Esophagus (tissue), 2 donors: Measurements from ENCODE around the gene ST6GALNAC5. TPM values are rescaled to one million over a fixed set of nuclear protein-coding genes. Genes with fewer than 3 reads are reported as not detected.

Experiments
- H3K27ac ChIP-seq, 2 donors: one replicate each; pipeline ENCODE4 v1.5.1; 2013; ENCODE audit warnings: low read depth in 2 of 2, mild to moderate bottlenecking in 2 of 2, inconsistent platforms in 1 of 2, low read length in 1 of 2, moderate library complexity in 1 of 2
- H3K27me3 ChIP-seq, 2 donors: one replicate each; pipeline ENCODE4 v1.6.1; 2013; ENCODE audit warnings: low read length in 2 of 2, control low read depth in 1 of 2, mild to moderate bottlenecking in 1 of 2; ENCODE audit not compliant: insufficient read depth in 2 of 2, control insufficient read depth in 1 of 2
- H3K36me3 ChIP-seq, 2 donors: one replicate each; pipeline ENCODE4 v1.6.1; 2013; ENCODE audit warnings: low read length in 1 of 2; ENCODE audit not compliant: control insufficient read depth in 2 of 2, insufficient read depth in 2 of 2
- H3K4me1 ChIP-seq, 2 donors: one replicate each; pipeline ENCODE4 v1.6.1; 2013; ENCODE audit warnings: low read length in 1 of 2; ENCODE audit not compliant: control insufficient read depth in 2 of 2, insufficient read depth in 2 of 2
- H3K4me3 ChIP-seq, 2 donors: one replicate each; pipeline ENCODE4 v1.5.1; 2013; ENCODE audit warnings: low read length in 2 of 2, mild to moderate bottlenecking in 2 of 2, low read depth in 1 of 2, moderate library complexity in 1 of 2
- H3K9me3 ChIP-seq, 2 donors: one replicate each; pipeline ENCODE4 v1.6.1; 2013; ENCODE audit warnings: mild to moderate bottlenecking in 2 of 2, low read depth in 1 of 2, low read length in 1 of 2, moderate library complexity in 1 of 2; ENCODE audit not compliant: control insufficient read depth in 2 of 2, insufficient read depth in 1 of 2
- whole genome bisulfite sequencing, 2 donors: extraction: QIAGEN DNeasy Blood & Tissue Kit; methylation state at CpG; one replicate each; pipeline ENCODE4 v1.1.7; 2013; 5-methylcytosine and 5-hydroxymethylcytosine counted together
- polyA plus RNA-seq, 2 donors: library from polyadenylated mRNA; stranded (reverse); fragments of 200-250 nt; gene quantifications; one replicate each; pipeline ENCODE4 v1.2.3, GENCODE V29; 2013
- donor health status: healthy with polysubstance abuse.
- donor health status: Bipolar disorder and iron deficiency.

The ST6GALNAC5 gene
- polyA plus RNA-seq, 2 donors, result 0.14 to 0.20 TPM

GRCh38 chr1:77047978-77048614 lies 180.8 kb downstream of the ST6GALNAC5 start:
- Histone ChIP-seq H3K4me3 (no peak overlapping the region), H3K4me1 (no peaks in the 10 kb centered on the region), H3K27me3 (no peaks in the 10 kb centered on the region), H3K9me3 (peaks cover 0 to 3% of the 10 kb centered on the region in 2 donors), H3K36me3 (no peaks in the 10 kb centered on the region), H3K27ac (no peak overlapping the region)
- 72 to 75% methylated on average over 3 of the region's 3 CpGs for WGBS, 2 donors

- WGBS, 2 donors, result 48 to 49% methylated on average over 1 of the region's 1 CpG
- no peak overlapping the region for H3K27ac ChIP-seq
These were observed 181.3 kb downstream of the ST6GALNAC5 start for GRCh38 chr1:77048615-77049005.

GRCh38 chr1:77051425-77051824 lies 184.1 kb downstream of the ST6GALNAC5 start:
- WGBS, 2 donors, result 31 to 32% methylated on average over 1 of the region's 1 CpG
- Histone ChIP-seq H3K4me3 (no peak overlapping the region), H3K4me1 (no peaks in the 10 kb centered on the region), H3K36me3 (no peaks in the 10 kb centered on the region), H3K9me3 (no peaks in the 10 kb centered on the region), H3K27ac (no peak overlapping the region), H3K27me3 (no peaks in the 10 kb centered on the region)

More at GRCh38 chr1:77048615-77049005, 181.3 kb downstream of the ST6GALNAC5 start:
- Histone ChIP-seq H3K4me1 (no peaks in the 10 kb centered on the region), H3K36me3 (no peaks in the 10 kb centered on the region), H3K27me3 (no peaks in the 10 kb centered on the region), H3K9me3 (peaks cover 0 to 3% of the 10 kb centered on the region in 2 donors), H3K4me3 (no peak overlapping the region)

DNA sequence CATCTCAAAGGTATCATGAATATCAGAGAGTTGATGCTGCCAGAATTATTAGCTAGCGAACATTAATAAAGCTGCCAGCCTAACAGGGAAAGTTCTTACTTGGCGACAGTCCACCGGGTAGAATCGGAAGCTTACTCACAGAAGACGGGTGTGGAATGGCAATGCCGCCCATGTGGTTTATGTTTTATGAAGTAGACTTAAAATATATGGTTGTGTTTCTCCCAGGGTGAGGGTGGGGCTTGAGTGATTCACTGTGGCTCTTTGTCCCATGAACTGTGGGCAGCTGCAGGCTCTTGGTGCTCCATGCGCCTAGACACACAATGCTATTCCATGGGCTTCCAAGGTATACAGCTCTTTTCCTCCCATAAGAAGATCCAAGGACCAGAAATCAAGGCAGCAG lies 189.2 kb downstream of the ST6GALNAC5 start:
- no peaks in the 10 kb centered on the region for H3K36me3 ChIP-seq
- H3K27ac ChIP-seq, result no peak overlapping the region
- no peaks in the 10 kb centered on the region for H3K27me3 ChIP-seq
- H3K9me3 ChIP-seq, result no peaks in the 10 kb centered on the region
- no peak overlapping the region for H3K4me3 ChIP-seq
- 78 to 83% methylated on average over 7 of the region's 7 CpGs for WGBS, 2 donors
- no peaks in the 10 kb centered on the region for H3K4me1 ChIP-seq

DNA sequence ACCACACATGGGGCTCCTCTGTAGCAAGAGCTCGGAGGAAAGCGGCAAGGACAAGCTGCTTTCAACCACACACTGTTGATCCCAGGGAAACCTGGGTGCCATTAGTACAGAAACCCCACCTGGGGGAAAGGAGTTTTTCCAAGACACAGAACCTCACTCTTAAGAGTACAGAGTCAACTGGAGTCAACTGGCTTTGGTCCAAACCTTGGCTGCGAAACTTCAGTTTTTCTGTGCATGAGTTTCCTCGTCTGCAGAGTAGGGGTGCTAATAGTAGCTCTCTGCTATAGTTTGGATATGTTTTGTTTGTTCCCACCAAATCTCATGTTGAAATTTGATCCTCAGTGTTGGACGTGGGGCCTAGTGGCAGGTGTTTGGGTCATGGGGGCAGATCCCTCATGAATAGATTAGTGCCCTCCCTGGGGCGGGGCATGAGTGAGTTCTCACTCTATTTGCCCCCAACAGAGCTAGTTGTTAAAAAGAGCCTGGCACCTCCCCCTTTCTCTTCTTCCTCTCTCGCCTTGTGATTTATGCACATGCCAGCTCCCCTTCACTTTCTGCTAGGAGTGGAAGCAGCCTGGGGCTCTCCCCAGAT lies 190.8 kb downstream of the ST6GALNAC5 start:
- 80 to 82% methylated on average over 7 of the region's 7 CpGs for WGBS, 2 donors
- H3K27ac ChIP-seq, result no peak overlapping the region

GRCh38 chr1:77060000-77060399 lies 192.7 kb downstream of the ST6GALNAC5 start:
- H3K9me3 ChIP-seq, result no peaks in the 10 kb centered on the region
- H3K27ac ChIP-seq, result no peak overlapping the region
- H3K4me1 ChIP-seq, result no peaks in the 10 kb centered on the region
- WGBS, 2 donors, result 48 to 50% methylated on average over 5 of the region's 5 CpGs
- no peaks in the 10 kb centered on the region for H3K36me3 ChIP-seq
- H3K27me3 ChIP-seq, result no peaks in the 10 kb centered on the region
- no peak overlapping the region for H3K4me3 ChIP-seq

More for the DNA sequence above, 190.8 kb downstream of the ST6GALNAC5 start:
- Histone ChIP-seq H3K27me3 (no peaks in the 10 kb centered on the region), H3K4me1 (no peaks in the 10 kb centered on the region), H3K4me3 (no peak overlapping the region), H3K36me3 (no peaks in the 10 kb centered on the region), H3K9me3 (no peaks in the 10 kb centered on the region)

DNA sequence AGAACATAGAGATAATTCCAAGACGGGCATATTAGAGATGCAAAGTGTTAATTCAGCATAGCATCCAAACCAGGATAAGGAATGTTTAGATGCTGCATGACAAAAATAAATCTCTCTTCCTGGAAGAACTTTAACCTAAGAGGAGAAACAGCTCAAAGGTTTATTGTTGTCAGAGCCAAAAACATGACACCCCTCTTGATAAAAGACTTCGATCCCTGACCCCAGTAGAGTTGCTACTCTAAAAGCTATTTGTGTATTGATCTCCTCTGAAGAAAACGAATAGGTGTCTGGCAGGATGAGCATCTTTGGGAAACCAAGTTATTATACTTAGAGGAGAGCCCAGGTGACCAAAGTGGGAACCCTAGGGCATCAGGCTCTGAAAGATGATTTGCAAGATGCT lies 193.9 kb downstream of the ST6GALNAC5 start:
- H3K4me1 ChIP-seq, result no peaks in the 10 kb centered on the region
- H3K27ac ChIP-seq, result no peak overlapping the region
- H3K27me3 ChIP-seq, result no peaks in the 10 kb centered on the region
- H3K36me3 ChIP-seq, result no peaks in the 10 kb centered on the region
- H3K9me3 ChIP-seq, result no peaks in the 10 kb centered on the region
- no peak overlapping the region for H3K4me3 ChIP-seq
- WGBS, 2 donors, result 57 to 66% methylated on average over 3 of the region's 3 CpGs

DNA sequence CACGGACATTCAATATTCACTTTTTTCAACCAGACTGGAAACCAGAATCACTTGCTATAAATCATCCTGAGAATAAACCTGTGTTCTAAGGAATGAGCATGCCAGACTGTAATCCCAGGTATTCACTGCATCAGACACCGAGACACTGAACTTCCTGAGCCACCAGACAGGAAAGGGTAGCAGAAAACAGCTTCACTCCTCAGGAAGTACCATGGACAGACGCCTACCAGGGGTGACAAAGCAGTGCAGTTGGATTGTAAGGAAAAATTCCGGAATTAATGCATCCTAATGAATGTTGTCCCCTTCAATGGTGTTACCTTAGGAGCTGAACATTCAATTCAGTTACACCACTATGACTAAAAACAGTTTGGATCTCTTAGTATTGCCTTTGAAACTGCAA lies 195.8 kb downstream of the ST6GALNAC5 start:
- Histone ChIP-seq H3K36me3 (no peaks in the 10 kb centered on the region), H3K27ac (no peak overlapping the region)
- 44 to 53% methylated on average over 4 of the region's 4 CpGs for WGBS, 2 donors

GRCh38 chr1:77064246-77064645 lies 197.0 kb downstream of the ST6GALNAC5 start:
- no peaks in the 10 kb centered on the region for H3K9me3 ChIP-seq
- no peak overlapping the region for H3K27ac ChIP-seq
- no peaks in the 10 kb centered on the region for H3K36me3 ChIP-seq
- WGBS, 2 donors, result 61 to 81% methylated on average over 2 of the region's 2 CpGs
- no peaks in the 10 kb centered on the region for H3K27me3 ChIP-seq
- no peak overlapping the region for H3K4me3 ChIP-seq
- H3K4me1 ChIP-seq, result no peaks in the 10 kb centered on the region

More for the DNA sequence above, 195.8 kb downstream of the ST6GALNAC5 start:
- no peak overlapping the region for H3K4me3 ChIP-seq
- no peaks in the 10 kb centered on the region for H3K27me3 ChIP-seq
- H3K9me3 ChIP-seq, result no peaks in the 10 kb centered on the region
- H3K4me1 ChIP-seq, result no peaks in the 10 kb centered on the region
